Spinal cord (tissue), 10 donors: ENCODE measurements around the gene ACVR2A. TPM values are rescaled to one million over a fixed set of nuclear protein-coding genes. Genes with fewer than 3 reads are reported as not detected.

Source experiments
- DNase-seq, 6 donors: peaks; one replicate each; pipeline versions ENCODE4 v3.0.0 to v3.0.0-alpha.2; 2013 to 2015; ENCODE audit warnings: low spot score in 6 of 6, low read depth in 4 of 6
- H3K27ac ChIP-seq: one replicate; pipeline ENCODE4 v1.5.1; 2013; ENCODE audit warnings: low read depth, low read length, control low read depth
- H3K27me3 ChIP-seq: one replicate; pipeline ENCODE4 v1.6.1; 2013; ENCODE audit warnings: low read length; ENCODE audit not compliant: control insufficient read depth, insufficient read depth
- H3K36me3 ChIP-seq: one replicate; pipeline ENCODE4 v1.6.1; 2013; ENCODE audit warnings: low read length; ENCODE audit not compliant: control insufficient read depth, insufficient read depth
- H3K4me1 ChIP-seq: one replicate; pipeline ENCODE4 v1.6.1; 2013; ENCODE audit warnings: low read length; ENCODE audit not compliant: control insufficient read depth, insufficient read depth
- H3K4me3 ChIP-seq: one replicate; pipeline ENCODE4 v1.5.1; 2013; ENCODE audit warnings: low read depth, low read length, control low read depth
- H3K9me3 ChIP-seq: one replicate; pipeline ENCODE4 v1.6.1; 2013; ENCODE audit warnings: low read length; ENCODE audit not compliant: control insufficient read depth, insufficient read depth
- WGBS: methylation state at CpG from one replicate; pipeline ENCODE4 v1.1.5; 2013; ENCODE audit warnings: missing lambda C conversion rate; ENCODE audit not compliant: insufficient coverage; 5-methylcytosine and 5-hydroxymethylcytosine counted together
- polyA plus RNA-seq, 2 donors: library from polyadenylated mRNA; unstranded; fragments of 120-200 nt; gene quantifications; one replicate each; pipeline ENCODE4 v1.2.1, GENCODE V29; 2013; ENCODE audit not compliant: insufficient read length in 2 of 2
- small RNA-seq: library from RNA; depleted of rRNA; stranded (forward); fragments of <200 nt; gene quantifications from one replicate; pipeline ENCODE3, GENCODE V24; 2014; ENCODE audit warnings: low replicate concordance
- total RNA-seq, 2 donors: library from RNA; depleted of rRNA in 1 of 2; stranded (reverse); fragments of 120-200 nt in 1 of 2; fragments of >200 nt in 1 of 2; gene quantifications; one replicate each; pipeline versions ENCODE4 v1.2.3 to v1.2.4, GENCODE V29; 2013 to 2014
- donor health status: healthy.

The ACVR2A gene
- total and polyA plus RNA-seq, 4 donors: 26.1 to 60.5 (median 32.6) TPM

DNA sequence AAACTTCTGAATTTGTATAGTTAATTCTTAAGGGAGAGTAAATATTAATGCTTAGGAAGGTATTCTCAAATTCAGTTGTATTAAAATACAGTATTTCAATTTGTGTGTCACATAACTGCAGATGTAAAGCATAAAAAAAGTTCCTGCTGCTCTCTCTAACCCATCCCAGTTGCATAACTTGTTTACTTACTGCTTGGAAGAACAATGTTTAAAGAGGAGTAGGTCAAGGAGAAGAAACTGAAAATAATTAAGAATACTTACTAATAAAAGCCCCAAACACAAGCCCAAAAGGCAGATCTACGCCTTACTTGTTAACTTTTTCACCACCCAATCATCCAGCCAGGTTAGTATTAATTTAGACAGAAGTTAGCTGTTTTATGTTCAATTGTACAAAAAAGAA is 94.5 kb downstream of the ACVR2A start:
- H3K27ac ChIP-seq: no peak overlapping the region
- no CpG with 5 or more reads among the region's 1 CpG for WGBS
- no peaks in the 10 kb centered on the region for H3K9me3 ChIP-seq
- H3K27me3 ChIP-seq: no peaks in the 10 kb centered on the region
- no peak overlapping the region for H3K4me3 ChIP-seq
- H3K4me1 ChIP-seq: no peaks in the 10 kb centered on the region
- no peak for DNase-seq
- no peaks in the 10 kb centered on the region for H3K36me3 ChIP-seq

DNA sequence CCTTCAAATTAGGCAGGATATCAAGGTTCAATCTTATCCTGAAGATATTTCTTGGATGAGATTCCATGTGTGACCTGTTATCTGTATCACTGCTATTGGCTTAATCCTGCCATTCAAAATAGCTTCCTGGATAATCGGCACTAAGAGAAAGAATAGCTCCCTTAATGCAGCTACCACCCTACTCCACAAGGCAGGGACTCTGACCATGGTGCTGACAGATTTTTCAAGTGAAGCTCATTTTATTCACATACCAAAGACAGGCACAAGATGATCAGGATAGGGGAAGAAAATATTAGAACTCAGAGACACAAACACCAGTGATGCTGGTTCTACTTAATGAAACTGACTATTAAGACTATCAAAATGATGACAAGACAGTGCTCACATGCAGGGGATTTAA is 100.8 kb downstream of the ACVR2A start:
- H3K4me3 ChIP-seq: no peak overlapping the region
- peaks cover 5% of the 10 kb centered on the region for H3K36me3 ChIP-seq
- no peaks in the 10 kb centered on the region for H3K9me3 ChIP-seq
- no peaks in the 10 kb centered on the region for H3K4me1 ChIP-seq
- H3K27me3 ChIP-seq: no peaks in the 10 kb centered on the region
- peak in 1 of 6 donors; percentile 8 for DNase-seq
- WGBS: 38% methylated on average over 1 of the region's 1 CpG
- no peak overlapping the region for H3K27ac ChIP-seq

DNA sequence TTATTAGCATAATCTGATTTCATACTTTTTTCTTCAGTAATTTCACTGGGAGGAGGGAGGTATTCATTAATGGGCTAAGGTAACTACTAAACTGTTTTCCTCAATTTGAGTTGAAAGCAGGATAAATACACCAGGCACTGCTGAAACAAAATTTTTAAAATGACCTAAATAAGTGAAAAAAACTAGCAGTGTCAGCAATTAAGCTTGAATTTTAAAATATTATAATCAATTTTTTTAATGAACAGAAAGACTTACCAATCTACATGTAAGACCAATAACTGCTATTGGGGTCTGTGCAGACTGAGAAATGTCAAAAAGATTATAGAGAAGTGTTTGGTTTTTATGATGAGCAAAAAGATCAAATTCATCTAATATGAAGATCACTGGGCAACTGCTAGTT is 107.3 kb downstream of the ACVR2A start:
- no peak for DNase-seq
- Histone ChIP-seq H3K9me3 (no peaks in the 10 kb centered on the region), H3K36me3 (peaks cover 5% of the 10 kb centered on the region)

DNA sequence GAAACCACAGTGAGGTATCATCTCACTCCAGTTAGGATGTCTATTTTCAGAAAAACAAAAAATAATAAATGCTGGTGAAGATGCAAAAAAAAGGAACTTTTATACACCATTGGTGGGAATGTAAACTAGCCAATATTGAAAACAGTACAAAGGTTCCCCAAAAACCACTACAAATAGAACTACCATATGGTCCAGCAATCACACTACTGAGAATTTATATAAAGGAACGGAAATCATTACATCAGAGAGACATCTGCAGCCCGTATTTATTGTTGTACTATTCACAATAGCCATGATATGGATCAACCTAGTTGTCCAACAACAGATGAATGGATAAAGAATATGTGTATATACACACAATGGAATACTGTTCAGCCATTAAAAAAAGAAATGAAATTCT is 123.7 kb downstream of the ACVR2A start:
- H3K4me3 ChIP-seq: no peak overlapping the region
- WGBS: no CpG with 5 or more reads among the region's 2 CpGs

More for the DNA sequence above, 107.3 kb downstream of the ACVR2A start:
- Histone ChIP-seq H3K27ac (no peak overlapping the region), H3K4me3 (no peak overlapping the region), H3K4me1 (no peaks in the 10 kb centered on the region), H3K27me3 (no peaks in the 10 kb centered on the region)

DNA sequence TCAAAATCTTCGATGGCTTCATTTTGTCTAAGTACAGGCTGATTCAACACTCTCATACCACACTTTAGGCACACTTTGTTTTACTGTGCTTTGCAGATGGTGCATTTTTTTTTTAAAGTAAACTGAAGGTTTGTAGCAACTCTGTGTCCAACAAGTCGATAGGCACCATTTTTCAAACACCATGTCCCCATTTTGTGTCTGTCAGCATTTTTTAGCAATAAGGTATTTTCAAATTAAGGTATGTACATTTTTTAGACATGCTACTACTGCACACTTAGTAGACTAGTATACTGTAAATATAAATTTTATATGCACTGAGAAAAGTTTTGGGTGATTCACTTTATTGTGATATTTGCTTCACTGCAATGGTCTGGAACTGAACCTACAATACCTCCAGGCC is 131.3 kb downstream of the ACVR2A start:
- no peaks in the 10 kb centered on the region for H3K27me3 ChIP-seq
- no peak overlapping the region for H3K27ac ChIP-seq
- WGBS: no CpG with 5 or more reads among the region's 2 CpGs
- H3K4me1 ChIP-seq: no peaks in the 10 kb centered on the region
- H3K36me3 ChIP-seq: no peaks in the 10 kb centered on the region
- no peak for DNase-seq
- H3K9me3 ChIP-seq: peaks cover 6% of the 10 kb centered on the region
- no peak overlapping the region for H3K4me3 ChIP-seq

More for the DNA sequence above, 123.7 kb downstream of the ACVR2A start:
- Histone ChIP-seq H3K4me1 (no peaks in the 10 kb centered on the region), H3K9me3 (peaks cover 6% of the 10 kb centered on the region), H3K27me3 (no peaks in the 10 kb centered on the region), H3K36me3 (no peaks in the 10 kb centered on the region), H3K27ac (no peak overlapping the region)
- DNase-seq: no peak

DNA sequence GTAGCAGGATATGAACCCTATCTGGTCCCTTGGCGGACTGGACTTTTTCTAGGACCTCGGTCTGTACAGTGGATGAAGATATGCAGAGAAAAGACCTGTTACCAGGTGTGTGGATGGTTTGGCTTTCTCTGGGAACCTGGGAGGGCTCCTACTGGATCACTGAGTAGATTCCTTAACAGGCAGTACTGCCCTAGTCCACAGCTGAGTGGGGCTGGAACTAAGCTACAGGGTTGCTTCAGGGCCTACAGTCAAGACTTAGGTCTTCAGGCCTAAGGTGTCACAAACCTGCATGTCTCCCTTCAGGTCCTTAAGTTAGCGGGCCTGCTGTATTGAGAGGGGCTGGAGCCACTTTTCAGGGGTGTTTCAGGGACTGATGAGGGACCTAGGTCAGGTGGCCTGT is 132.8 kb downstream of the ACVR2A start:
- Histone ChIP-seq H3K9me3 (peaks cover 6% of the 10 kb centered on the region), H3K4me1 (no peaks in the 10 kb centered on the region), H3K4me3 (no peak overlapping the region), H3K27me3 (no peaks in the 10 kb centered on the region), H3K27ac (no peak overlapping the region), H3K36me3 (no peaks in the 10 kb centered on the region)
- 100% methylated on average over 2 of the region's 3 CpGs for WGBS
- DNase-seq: no peak

Small RNA genes lying within 50 kb of the gene (small RNA-seq; reads per million reads assigned to genes)
- gene RNU6-1275P: not detected

Other genes starting within 250 kb of the ACVR2A start
- 10 to 100 TPM; 45.1 to 82.5 TPM for gene ORC4, start 175.7 kb downstream of the ACVR2A start, total RNA-seq
- gene ORC4, start 175.7 kb downstream of the ACVR2A start, polyA plus RNA-seq: 10 to 100 TPM; 59.7 to 75.8 TPM
- gene MBD5, start 176.1 kb downstream of the ACVR2A start, total RNA-seq: 10 to 100 TPM; 40.1 to 58.6 TPM
- 10 to 100 TPM; 27.7 to 35.5 TPM for gene MBD5, start 176.1 kb downstream of the ACVR2A start, polyA plus RNA-seq